ENCODE measurements around the gene NT5DC2. TPM values are rescaled to one million over a fixed set of nuclear protein-coding genes. Genes with fewer than 3 reads are reported as not detected.

Gene NT5DC2
- total RNA-seq, 2 experiments from 2014 or later, result 118 to 144 TPM

- Histone ChIP-seq H2AFZ (ENCODE audit: low read length) (no peak overlapping the region), H3K4me2 (ENCODE audit: low read length) (no peak overlapping the region), H3K4me3 (ENCODE audit: low read depth, low read length, poor library complexity, severe bottlenecking) (no peak overlapping the region), H3K9me3 (ENCODE audit: low read length) (no peaks in the 10 kb centered on the region), H3K4me1 (ENCODE audit: insufficient read depth, low read length, poor library complexity, severe bottlenecking) (no peaks in the 10 kb centered on the region), H3K79me2 (ENCODE audit: insufficient read depth, low read depth, low read length) (no peaks in the 10 kb centered on the region), H3K36me3 (ENCODE audit: insufficient read depth, low read length) (no peaks in the 10 kb centered on the region), H3K27ac (ENCODE audit: low read depth, low read length, poor library complexity, severe bottlenecking) (no peak overlapping the region), H4K20me1 (ENCODE audit: insufficient read depth, low read length) (no peaks in the 10 kb centered on the region), H3K9me2 (ENCODE audit: insufficient read depth, low read length) (no peaks in the 10 kb centered on the region)
- no TSS peak for BruUV-seq (replicated peaks)
- intact Hi-C loops (cut with micrococcal nuclease; ENCODE audit: unreplicated experiment), result no loop called here
- POLR2A ChIA-PET, result no interaction called here
- CTCF ChIA-PET (ENCODE audit: unreplicated experiment), result no interaction called here
- DNase-seq (ENCODE audit: low spot score), result no peak
- TF ChIP-seq, protein P1, sequence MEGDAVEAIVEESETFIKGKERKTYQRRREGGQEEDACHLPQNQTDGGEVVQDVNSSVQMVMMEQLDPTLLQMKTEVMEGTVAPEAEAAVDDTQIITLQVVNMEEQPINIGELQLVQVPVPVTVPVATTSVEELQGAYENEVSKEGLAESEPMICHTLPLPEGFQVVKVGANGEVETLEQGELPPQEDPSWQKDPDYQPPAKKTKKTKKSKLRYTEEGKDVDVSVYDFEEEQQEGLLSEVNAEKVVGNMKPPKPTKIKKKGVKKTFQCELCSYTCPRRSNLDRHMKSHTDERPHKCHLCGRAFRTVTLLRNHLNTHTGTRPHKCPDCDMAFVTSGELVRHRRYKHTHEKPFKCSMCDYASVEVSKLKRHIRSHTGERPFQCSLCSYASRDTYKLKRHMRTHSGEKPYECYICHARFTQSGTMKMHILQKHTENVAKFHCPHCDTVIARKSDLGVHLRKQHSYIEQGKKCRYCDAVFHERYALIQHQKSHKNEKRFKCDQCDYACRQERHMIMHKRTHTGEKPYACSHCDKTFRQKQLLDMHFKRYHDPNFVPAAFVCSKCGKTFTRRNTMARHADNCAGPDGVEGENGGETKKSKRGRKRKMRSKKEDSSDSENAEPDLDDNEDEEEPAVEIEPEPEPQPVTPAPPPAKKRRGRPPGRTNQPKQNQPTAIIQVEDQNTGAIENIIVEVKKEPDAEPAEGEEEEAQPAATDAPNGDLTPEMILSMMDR (conservative IDR thresholded peaks at IDR 0.05; ENCODE audit: low read length), result no peak
- no peak for TF ChIP-seq EZH2phosphoT487 (IDR thresholded peaks at IDR 0.05; ENCODE audit: borderline replicate concordance, low read depth, low read length)
Measured at GRCh38 chr3:52504977-52505376, 28.7 kb downstream of the NT5DC2 start.

- no peaks in the 10 kb centered on the region for H3K4me1 ChIP-seq (ENCODE audit: insufficient read depth, low read length, poor library complexity, severe bottlenecking)
- no peak overlapping the region for H3K27ac ChIP-seq (ENCODE audit: low read depth, low read length, poor library complexity, severe bottlenecking)
- no peak overlapping the region for H2AFZ ChIP-seq (ENCODE audit: low read length)
- H3K4me3 ChIP-seq (ENCODE audit: low read depth, low read length, poor library complexity, severe bottlenecking), result no peak overlapping the region
- intact Hi-C loops (cut with micrococcal nuclease; ENCODE audit: unreplicated experiment), result no loop called here
- no peaks in the 10 kb centered on the region for H4K20me1 ChIP-seq (ENCODE audit: insufficient read depth, low read length)
- ChIA-PET POLR2A (no interaction called here), CTCF (ENCODE audit: unreplicated experiment) (no interaction called here)
- no peaks in the 10 kb centered on the region for H3K9me3 ChIP-seq (ENCODE audit: low read length)
- no peaks in the 10 kb centered on the region for H3K36me3 ChIP-seq (ENCODE audit: insufficient read depth, low read length)
- TF ChIP-seq, protein P1 (conservative IDR thresholded peaks at IDR 0.05; ENCODE audit: low read length), result no peak
- H3K4me2 ChIP-seq (ENCODE audit: low read length), result no peak overlapping the region
- no peak for DNase-seq (ENCODE audit: low spot score)
- BruUV-seq (replicated peaks), result no TSS peak
- H3K9me2 ChIP-seq (ENCODE audit: insufficient read depth, low read length), result no peaks in the 10 kb centered on the region
- H3K79me2 ChIP-seq (ENCODE audit: insufficient read depth, low read depth, low read length), result no peaks in the 10 kb centered on the region
Measured at GRCh38 chr3:52503788-52504424, 29.8 kb downstream of the NT5DC2 start.

DNA sequence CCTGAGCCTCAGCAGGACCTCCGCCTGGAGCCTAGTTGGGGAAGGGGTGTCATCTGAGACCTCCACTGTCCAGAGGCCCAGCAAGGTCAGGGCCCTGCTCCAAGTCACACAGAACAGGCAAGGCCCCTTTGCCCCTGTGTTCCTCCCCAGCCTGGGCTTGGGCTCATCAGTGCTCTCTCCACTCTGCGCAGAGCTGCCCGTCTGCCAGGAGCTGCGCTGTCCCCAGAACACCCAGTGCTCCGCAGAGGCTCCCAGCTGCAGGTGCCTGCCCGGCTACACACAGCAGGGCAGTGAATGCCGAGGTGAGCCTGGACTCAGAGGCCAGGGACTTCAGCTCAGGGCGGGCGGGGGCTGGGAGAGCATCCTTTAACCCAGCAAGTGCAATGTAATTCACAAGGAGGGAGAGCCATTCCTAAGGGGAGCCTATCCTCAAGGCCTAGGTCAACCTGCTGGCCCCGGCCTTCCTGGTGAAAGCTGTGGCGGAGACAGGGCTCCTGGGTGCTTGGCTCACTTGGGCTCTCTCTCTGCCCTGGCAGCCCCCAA lies 30.8 kb downstream of the NT5DC2 start:
- Histone ChIP-seq H3K27ac (ENCODE audit: low read depth, low read length, poor library complexity, severe bottlenecking) (no peak overlapping the region), H3K4me2 (ENCODE audit: low read length) (no peak overlapping the region), H3K79me2 (ENCODE audit: insufficient read depth, low read depth, low read length) (no peaks in the 10 kb centered on the region), H3K36me3 (ENCODE audit: insufficient read depth, low read length) (no peaks in the 10 kb centered on the region), H3K4me1 (ENCODE audit: insufficient read depth, low read length, poor library complexity, severe bottlenecking) (no peaks in the 10 kb centered on the region), H3K9me3 (ENCODE audit: low read length) (no peaks in the 10 kb centered on the region), H3K9me2 (ENCODE audit: insufficient read depth, low read length) (no peaks in the 10 kb centered on the region), H2AFZ (ENCODE audit: low read length) (no peak overlapping the region), H4K20me1 (ENCODE audit: insufficient read depth, low read length) (no peaks in the 10 kb centered on the region), H3K4me3 (ENCODE audit: low read depth, low read length, poor library complexity, severe bottlenecking) (no peak overlapping the region)
- CTCF ChIA-PET (ENCODE audit: unreplicated experiment), result no interaction called here
- TF ChIP-seq, protein P1 (conservative IDR thresholded peaks at IDR 0.05; ENCODE audit: low read length), result no peak
- no peak for TF ChIP-seq EZH2phosphoT487 (IDR thresholded peaks at IDR 0.05; ENCODE audit: borderline replicate concordance, low read depth, low read length)
- no TSS peak for BruUV-seq (replicated peaks)
- POLR2A ChIA-PET, result no interaction called here
- DNase-seq (ENCODE audit: low spot score), result no peak
- intact Hi-C loops (cut with micrococcal nuclease; ENCODE audit: unreplicated experiment), result no loop called here

All from OCI-LY7 (cell line).